ENCODE measurements around the gene C12orf75. TPM values are rescaled to one million over a fixed set of nuclear protein-coding genes. Genes with fewer than 3 reads are reported as not detected.

The C12orf75 gene
- 119 to 136 TPM (median 127 TPM) in 5 replicates for total RNA-seq (2022; extraction: Qiagen RNA extraction; ENCODE audit: low read depth)

DNA sequence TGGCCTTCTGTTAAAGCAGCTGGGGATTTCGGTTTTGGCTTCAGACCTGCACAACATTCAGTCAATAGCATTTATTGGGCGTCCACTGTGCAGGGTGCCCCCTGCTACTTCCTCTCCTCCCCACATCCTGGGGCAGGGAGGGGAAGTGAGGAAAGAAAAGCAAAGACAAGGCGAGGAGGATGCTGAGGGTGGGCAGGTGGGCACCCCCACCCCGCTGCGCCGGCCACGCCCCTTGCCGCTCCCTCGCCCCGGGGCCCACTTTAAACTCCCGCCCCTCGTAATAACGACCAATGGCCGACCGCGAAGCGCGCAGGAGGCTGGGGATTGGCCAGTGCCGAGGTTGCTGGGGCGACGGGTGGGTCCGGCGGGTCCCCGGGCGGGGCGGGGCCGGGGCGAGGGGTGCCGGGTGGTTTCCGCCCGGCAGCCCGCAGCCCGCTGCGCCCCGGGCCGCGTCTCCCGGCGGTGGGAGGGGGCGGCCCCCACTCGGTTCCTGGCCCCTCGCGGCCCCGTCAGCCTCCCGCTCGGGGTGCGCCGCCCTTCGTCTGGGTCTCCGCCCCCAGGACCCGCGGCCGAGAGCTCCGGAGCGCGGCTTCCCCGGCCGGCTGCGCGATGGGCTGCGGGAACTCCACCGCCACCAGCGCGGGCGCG lies at the start of gene C12orf75:
C12orf75 (plus strand) TSS at position 409 of the 648 bp plus-strand sequence; CDS start at position 610, 201 bp downstream.

Other genes starting within 250 kb of the C12orf75 start
- 2.7 to 3.9 TPM (median 3.5 TPM) in 5 replicates for gene ALDH1L2, start 246.2 kb upstream of the C12orf75 start, total RNA-seq (2022; extraction: Qiagen RNA extraction; ENCODE audit: low read depth)
- gene WASHC4, start 223.0 kb upstream of the C12orf75 start, total RNA-seq (2022; extraction: Qiagen RNA extraction; ENCODE audit: low read depth) = 19.8 to 28.3 TPM (median 25.3 TPM) in 5 replicates
- gene APPL2, start 94.5 kb upstream of the C12orf75 start, total RNA-seq (2022; extraction: Qiagen RNA extraction; ENCODE audit: low read depth) = 16.9 to 22.5 TPM (median 20.3 TPM) in 5 replicates